Activated CD4-positive, CD25-positive, alpha-beta regulatory T cell treated with anti-CD3 and anti-CD28 coated beads, Interleukin-2, amount 50 U/mL, for 16 hours (primary cell): Measurements from ENCODE around the gene CCDC183.
"Not testable (repeated sequence)": the region's sequence is repeated elsewhere in the genome, so short reads cannot be mapped to it uniquely, and the experiment has no call there.

Source experiments
- DNase-seq: peaks from one replicate; pipeline ENCODE4 v3.0.0-alpha.2; 2020; ENCODE audit warnings: low read depth, low spot score

Gene CCDC183

DNA sequence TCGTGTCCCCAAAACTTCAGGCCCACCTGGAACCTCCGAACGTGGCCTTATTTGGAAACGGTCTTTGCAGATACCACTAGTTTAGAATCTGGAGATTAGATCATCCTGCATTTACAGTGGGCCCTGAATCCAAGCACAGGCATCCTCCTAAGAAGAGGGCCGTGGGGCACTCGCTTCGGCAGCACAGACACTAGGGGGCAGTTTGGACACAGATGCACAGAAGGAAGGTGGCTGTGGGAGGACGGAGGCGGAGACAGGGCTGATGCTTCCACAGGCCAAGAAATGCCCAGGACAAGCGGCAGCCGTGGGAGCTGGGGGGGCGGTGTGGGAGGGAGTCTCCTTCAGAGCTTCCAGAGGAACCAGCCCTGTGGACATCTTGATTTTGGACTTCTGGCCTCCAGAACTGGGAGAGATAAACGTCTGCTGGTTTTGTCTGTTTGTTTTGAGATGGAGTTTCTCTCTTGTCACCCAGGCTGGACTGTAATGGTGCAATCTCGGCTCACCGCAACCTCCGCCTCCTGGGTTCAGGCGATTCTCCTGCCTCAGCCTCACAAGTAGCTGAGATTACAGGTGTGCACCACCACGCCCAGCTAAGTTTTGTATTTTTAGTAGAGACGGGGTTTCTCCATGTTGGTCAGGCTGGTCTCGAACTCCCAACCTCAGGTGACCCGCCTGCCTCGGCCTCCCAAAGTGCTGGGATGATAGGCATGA, 35.1 kb upstream of the CCDC183 start:
- not testable (repeated sequence) for DNase-seq

DNA sequence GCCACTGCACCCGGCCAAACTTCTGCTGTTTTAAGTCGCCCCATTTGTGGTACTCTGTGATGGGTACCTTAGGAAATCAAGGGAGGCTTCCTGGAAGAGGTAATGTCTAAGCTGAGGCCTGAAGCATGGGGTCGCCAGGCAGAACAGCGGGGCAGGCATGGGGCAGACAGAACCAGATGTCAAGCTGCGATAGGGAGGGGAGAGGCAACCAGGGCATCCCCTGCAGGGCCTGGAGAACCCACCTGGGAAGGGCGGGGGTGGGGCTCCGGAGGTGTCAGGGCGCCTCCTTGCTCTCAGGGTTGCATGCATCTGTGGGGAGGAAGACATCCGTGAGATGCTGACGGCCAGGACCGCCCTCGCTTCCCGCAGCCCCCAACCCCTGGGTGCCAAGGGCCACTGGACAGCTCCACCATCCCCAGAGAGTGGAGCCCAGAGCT, 34.6 kb upstream of the CCDC183 start:
- no peak for DNase-seq

GRCh38 chr9:136762221-136762691, 33.9 kb upstream of the CCDC183 start:
- DNase-seq, result no peak

GRCh38 chr9:136762915-136763648, 33.1 kb upstream of the CCDC183 start:
- no peak for DNase-seq

DNA sequence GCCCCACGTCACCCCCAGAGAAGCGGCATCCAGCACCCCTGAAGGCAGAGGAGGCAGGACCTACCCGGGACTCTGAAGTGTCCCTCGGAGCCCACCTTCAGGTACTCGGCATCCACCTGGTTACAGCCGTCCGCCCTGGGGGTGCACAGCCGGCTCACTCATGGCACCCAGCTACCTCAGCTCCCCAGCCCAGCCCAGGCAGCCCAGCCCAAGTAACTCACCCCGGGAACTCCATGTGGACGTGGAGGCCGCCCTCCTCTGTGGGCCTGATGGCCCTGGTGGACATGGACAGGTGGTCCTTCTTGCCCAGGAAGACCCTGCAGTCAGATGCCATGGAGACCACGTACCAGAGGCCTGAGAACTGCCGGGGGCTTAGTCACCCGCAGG, 32.5 kb upstream of the CCDC183 start:
- no peak for DNase-seq

GRCh38 chr9:136764301-136764891, 31.7 kb upstream of the CCDC183 start, which contains the start of gene LCN15:
Gene LCN15 (minus strand): TSS chr9:136764518. CDS start chr9:136764488, 30 bp downstream.
- no peak for DNase-seq

GRCh38 chr9:136765041-136765440, 31.1 kb upstream of the CCDC183 start:
- no peak for DNase-seq

DNA sequence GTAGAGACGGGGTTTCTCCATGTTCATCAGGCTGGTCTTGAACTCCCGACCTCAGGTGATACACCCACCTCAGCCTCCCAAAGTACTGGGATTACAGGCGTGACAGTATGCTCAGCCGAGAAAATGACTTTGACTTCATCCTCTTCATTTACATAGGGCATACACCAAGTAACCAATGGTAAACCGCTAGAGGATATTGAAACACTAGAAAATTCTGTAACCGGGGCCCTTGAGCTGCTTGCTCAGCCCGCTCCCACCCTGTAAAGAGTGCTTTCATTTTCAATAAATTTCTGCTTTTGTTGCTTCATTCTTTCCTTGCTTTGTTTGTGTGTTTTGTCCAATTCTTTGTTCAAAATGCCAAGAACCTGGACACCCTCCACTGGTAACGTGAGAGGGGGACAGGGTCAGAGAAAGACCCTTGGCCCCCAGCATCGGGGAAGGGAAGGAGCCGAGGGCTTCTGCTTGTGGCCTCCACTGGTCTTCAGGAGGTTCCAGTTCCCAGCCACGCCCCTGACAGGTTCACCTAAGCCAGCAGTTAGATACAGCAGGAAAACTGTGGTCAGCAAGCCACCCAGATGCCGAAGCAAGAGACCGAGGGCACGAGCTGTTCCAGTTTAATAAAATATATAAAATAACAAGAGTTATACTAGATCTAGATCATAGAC, 30.3 kb upstream of the CCDC183 start:
- DNase-seq, result not testable (repeated sequence)

GRCh38 chr9:136766410-136767120, 29.6 kb upstream of the CCDC183 start:
- not testable (repeated sequence) for DNase-seq

- DNase-seq, result no peak
Observed at GRCh38 chr9:136769710-136770191, 26.4 kb upstream of the CCDC183 start.

GRCh38 chr9:136771907-136772415, 24.2 kb upstream of the CCDC183 start:
- no peak for DNase-seq

DNA sequence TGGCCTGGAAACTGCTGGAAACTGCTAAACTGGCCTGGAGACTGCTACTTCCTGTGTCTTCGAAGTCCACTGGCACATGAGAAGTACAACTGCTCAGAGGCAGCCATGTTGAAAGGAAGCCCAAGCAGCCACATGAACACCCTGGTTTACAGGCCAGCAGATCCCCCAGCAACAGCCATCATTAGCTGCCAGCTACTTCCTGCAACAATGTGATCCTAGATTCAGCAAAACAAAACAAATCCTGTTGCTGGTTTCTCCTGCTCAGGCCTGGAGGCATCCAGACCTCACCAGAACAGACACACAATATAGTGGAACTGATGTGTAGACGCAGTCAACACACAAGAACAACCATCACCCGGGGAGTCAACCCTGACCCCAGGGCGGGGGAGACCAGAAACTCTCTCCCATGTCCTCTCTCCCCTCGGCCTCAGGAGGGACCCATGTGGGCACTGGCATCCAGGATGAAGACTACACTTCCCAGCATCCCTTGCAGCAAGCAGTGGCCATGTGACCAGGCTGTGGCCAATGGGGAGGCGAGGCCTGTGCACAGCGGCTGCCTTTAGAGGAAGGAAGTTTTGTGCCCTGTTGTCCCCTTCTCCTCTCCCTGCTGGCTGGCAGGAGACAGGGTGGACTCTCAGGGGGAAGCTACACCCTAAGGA, 22.6 kb upstream of the CCDC183 start:
- DNase-seq, result no peak

DNA sequence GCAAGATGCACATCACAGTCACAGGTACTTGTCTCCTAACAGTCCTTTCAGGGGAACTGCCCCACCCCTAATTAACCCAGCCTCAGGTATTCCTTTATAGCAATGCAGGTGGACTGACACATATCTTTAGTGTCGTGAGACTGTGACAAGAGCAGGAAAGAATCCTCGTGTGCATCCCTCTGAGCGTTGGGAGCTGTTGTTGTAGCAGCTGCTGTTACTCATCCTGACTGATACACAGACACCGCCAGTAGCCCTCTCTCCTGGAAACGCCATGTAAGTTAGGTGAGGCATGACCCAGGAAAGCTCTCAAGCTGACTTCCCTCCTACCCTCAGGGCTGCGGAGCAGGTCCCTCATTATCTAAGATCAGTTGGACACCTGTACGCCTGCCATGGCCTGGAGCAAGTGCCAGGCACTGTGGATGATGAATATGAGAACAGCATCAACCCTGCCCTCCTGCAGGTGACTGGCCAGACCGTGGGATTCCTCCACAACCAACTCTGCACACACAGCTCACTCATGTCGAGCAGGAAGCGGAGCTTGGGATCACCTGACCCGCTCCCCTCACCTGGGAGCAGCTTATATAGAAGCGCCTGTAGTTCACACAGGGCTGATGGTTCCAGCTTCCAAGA, 21.6 kb upstream of the CCDC183 start:
- DNase-seq, result no peak

DNA sequence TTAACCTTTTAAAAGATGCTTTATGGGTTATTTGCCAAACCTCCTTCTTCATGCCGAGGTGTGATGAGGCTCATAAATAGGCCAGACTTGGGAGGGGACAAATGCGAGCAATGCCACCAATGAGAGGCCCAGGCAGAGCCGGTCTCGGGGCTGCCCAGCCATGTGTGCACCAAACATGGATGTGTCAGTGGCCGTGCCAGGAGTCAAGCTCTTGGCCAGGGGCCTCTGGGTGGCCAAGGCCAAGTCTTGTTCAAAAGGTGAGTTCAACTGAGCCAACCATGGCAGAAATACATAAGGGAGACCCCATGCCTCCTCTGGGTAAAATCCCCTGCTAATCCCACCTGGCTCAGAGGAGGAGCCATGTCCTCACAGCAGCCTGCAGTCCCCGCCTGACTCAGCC, 20.9 kb upstream of the CCDC183 start:
- DNase-seq, result no peak

DNA sequence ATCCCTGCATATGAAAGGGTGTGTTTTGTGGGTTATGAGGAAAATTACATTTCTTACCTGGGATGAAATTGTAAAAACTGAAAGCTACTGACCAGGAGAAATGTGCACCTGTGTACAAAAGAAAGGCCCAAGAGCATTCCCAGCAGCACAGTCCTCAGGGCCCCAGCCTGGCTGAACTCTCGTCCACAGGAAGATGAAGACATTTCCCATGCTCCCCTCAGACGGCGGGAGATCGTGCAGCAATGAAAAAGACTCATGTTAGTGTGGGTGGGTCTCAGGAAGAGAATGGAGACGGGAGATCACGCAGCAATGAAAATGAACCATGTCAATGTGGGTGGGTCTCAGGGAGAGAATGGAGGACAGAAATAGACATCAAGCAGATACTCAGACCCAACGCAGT, 19.2 kb upstream of the CCDC183 start:
- DNase-seq, result no peak

DNA sequence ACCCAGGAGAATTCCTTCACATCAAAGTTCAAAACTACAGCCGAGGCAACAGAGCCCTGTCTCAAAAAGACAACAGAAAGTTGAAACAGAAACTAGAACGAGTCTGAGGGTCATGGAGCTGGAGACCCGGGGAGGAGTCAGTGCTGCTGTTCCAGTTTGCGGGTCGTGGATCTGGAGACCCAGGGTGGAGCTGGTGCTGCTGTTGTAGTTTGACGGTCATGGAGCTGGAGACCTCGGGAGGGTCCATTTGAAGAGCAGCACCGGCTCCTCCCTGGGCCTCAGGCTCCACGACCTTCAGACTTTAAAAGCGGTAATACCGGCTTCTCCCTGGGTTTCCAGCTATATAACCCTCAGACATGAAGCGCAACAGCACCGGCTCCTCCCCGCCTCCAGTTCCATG, 18.8 kb upstream of the CCDC183 start:
- no peak for DNase-seq

DNA sequence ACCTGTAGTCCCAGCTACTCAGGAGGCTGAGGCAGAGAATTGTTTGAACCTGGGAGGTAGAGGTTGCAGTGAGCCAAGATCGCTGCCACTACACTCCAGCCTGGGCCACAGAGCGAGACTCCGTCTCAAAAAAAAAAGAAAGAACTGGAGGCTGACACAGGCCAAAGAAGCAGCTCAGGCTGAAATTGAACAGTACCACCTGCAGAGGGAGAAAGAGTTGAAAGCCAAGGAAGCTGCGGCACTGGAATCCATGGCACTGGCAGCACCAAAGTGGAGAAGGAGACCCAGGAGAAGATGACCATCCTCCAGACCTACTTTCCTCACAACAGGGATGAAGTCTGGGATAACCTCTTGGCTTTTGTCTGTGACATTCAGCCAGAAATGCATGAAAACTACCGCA, 16.3 kb upstream of the CCDC183 start:
- DNase-seq, result no peak

DNA sequence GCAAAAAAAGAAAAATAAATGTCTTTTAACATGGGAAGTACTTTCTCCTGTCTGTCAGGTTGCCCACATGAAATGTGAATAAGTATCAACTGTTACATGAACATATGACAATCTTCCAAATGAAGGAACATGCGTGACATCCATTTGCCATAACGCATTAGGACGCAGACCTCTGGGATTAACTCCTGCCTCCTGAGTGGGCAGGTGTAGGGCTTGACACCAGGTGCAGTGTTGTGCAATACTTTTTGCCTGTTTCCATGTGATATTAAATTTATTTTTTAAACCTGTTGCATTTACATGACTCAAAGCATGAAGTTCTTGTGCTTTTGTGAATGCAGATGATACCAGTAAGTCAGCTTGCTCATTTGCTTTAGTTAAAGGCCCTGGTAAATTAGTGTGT, 13.7 kb upstream of the CCDC183 start:
- no peak for DNase-seq

- DNase-seq, result no peak
Observed at GRCh38 chr9:136784249-136784996, 11.7 kb upstream of the CCDC183 start.
